ENCODE measurements around the gene BHMT.

The BHMT gene

GRCh38 chr5:79111387-79111959, at the start of gene BHMT:
TSS of gene BHMT (plus strand) at chr5:79111809. CDS start at chr5:79111886, 77 bp downstream.
- no peak for DNase-seq (ENCODE audit: low read depth)

- no peak for DNase-seq (ENCODE audit: low read depth)
Measured at GRCh38 chr5:79062436-79062835, 49.2 kb upstream of the BHMT start.

- peak; percentile 38 for DNase-seq (ENCODE audit: low read depth)
Measured at GRCh38 chr5:79069488-79070349, 41.9 kb upstream of the BHMT start, which contains the start of the genes BHMT2 and DMGDH. TSS of gene BHMT2 (plus strand) at chr5:79069767. CDS start at chr5:79069783, 16 bp downstream. TSS of gene DMGDH (minus strand) at chr5:79069674. CDS start at chr5:79069620, 54 bp downstream.

- DNase-seq (ENCODE audit: low read depth) = peak; percentile 36
Measured at GRCh38 chr5:79070350-79070667, 41.3 kb upstream of the BHMT start.

GRCh38 chr5:79074641-79075040, 37.0 kb upstream of the BHMT start:
- DNase-seq (ENCODE audit: low read depth) = peak; percentile 30

- no peak for DNase-seq (ENCODE audit: low read depth)
Measured at GRCh38 chr5:79075646-79076426, 35.8 kb upstream of the BHMT start.

GRCh38 chr5:79076819-79077218, 34.8 kb upstream of the BHMT start:
- DNase-seq (ENCODE audit: low read depth) = no peak

GRCh38 chr5:79077680-79078365, 33.8 kb upstream of the BHMT start:
- no peak for DNase-seq (ENCODE audit: low read depth)

- DNase-seq (ENCODE audit: low read depth) = no peak
Measured at GRCh38 chr5:79080804-79081203, 30.8 kb upstream of the BHMT start.

GRCh38 chr5:79081779-79082178, 29.8 kb upstream of the BHMT start:
- DNase-seq (ENCODE audit: low read depth) = no peak

- DNase-seq (ENCODE audit: low read depth) = no peak
Measured at GRCh38 chr5:79086116-79086515, 25.5 kb upstream of the BHMT start.

GRCh38 chr5:79088507-79088906, 23.1 kb upstream of the BHMT start:
- no peak for DNase-seq (ENCODE audit: low read depth)

GRCh38 chr5:79091064-79091463, 20.5 kb upstream of the BHMT start:
- DNase-seq (ENCODE audit: low read depth) = no peak

GRCh38 chr5:79093762-79094161, 17.8 kb upstream of the BHMT start:
- DNase-seq (ENCODE audit: low read depth) = no peak

GRCh38 chr5:79105868-79106267, 5.7 kb upstream of the BHMT start:
- no peak for DNase-seq (ENCODE audit: low read depth)

- no peak for DNase-seq (ENCODE audit: low read depth)
Measured at GRCh38 chr5:79107020-79107796, 4.4 kb upstream of the BHMT start.

- no peak for DNase-seq (ENCODE audit: low read depth)
Measured at GRCh38 chr5:79108086-79108485, 3.5 kb upstream of the BHMT start.

- DNase-seq (ENCODE audit: low read depth) = no peak
Measured at GRCh38 chr5:79108792-79109191, 2.8 kb upstream of the BHMT start.

- no peak for DNase-seq (ENCODE audit: low read depth)
Measured at GRCh38 chr5:79109527-79110492, 1.8 kb upstream of the BHMT start.

Data from fibroblast of gingiva (primary cell).